Transverse colon (tissue), 4 donors: Measurements from ENCODE around the gene MT1X. TPM values are rescaled to one million over a fixed set of nuclear protein-coding genes. Genes with fewer than 3 reads are reported as not detected.

Source experiments
- DNase-seq: peaks from one replicate; pipeline ENCODE4 v3.0.0-alpha.2; 2019
- H3K27ac ChIP-seq, 4 donors: fragments of 200-600 bp; sonication (generic); 2 replicates each; pipeline ENCODE4 v1.5.1; 2016 to 2018; ENCODE audit warnings: inconsistent platforms in 4 of 4
- H3K27me3 ChIP-seq: fragments of 200-600 bp; sonication (generic); 2 replicates; pipeline ENCODE4 v1.5.1; 2017; ENCODE audit warnings: inconsistent platforms
- H3K36me3 ChIP-seq, 4 donors: fragments of 200-600 bp; sonication (generic); 2 replicates each; pipeline ENCODE4 v1.5.1; 2017 to 2019; ENCODE audit warnings: inconsistent platforms in 4 of 4
- H3K4me1 ChIP-seq, 4 donors: fragments of 200-600 bp; sonication (generic); 2 replicates each; pipeline ENCODE4 v1.5.1; 2017 to 2020; ENCODE audit warnings: inconsistent platforms in 4 of 4
- H3K4me3 ChIP-seq, 4 donors: fragments of 200-600 bp; sonication (generic); 1 replicate in 1 of 4; 2 replicates in 3 of 4; pipeline versions ENCODE4 v1.5.1 to v1.6.1; 2017 to 2019; ENCODE audit warnings: inconsistent platforms in 4 of 4
- H3K9me3 ChIP-seq, 2 donors: fragments of 200-600 bp; sonication (generic); 2 replicates each; pipeline ENCODE4 v1.5.1; 2017 to 2019; ENCODE audit warnings: inconsistent platforms in 2 of 2
- CTCF ChIP-seq, 5 experiments: fragments of 200-600 bp in 3 of 5; fragments of 450-650 bp in 2 of 5; sonication (generic) in 3 of 5; IDR thresholded peaks; 1 replicate in 2 of 5; 2 replicates in 3 of 5; pipeline ENCODE4 v1.5.1; 2016 to 2017; ENCODE audit warnings: antibody characterized with exemption in 5 of 5, inconsistent platforms in 3 of 5, mild to moderate bottlenecking in 2 of 5, moderate library complexity in 1 of 5
- EP300 ChIP-seq: sonication (generic); formaldehyde crosslinking; IDR thresholded peaks from one replicate; pipeline ENCODE4 v1.6.1; 2017; ENCODE audit warnings: antibody characterized with exemption, low read depth
- POLR2A ChIP-seq: fragments of 450-650 bp; IDR thresholded peaks from one replicate; pipeline ENCODE4 v1.6.1; 2016; ENCODE audit warnings: antibody characterized with exemption, mild to moderate bottlenecking, moderate library complexity
- POLR2AphosphoS5 ChIP-seq, 3 donors: sonication (generic); formaldehyde crosslinking; IDR thresholded peaks; one replicate each; pipeline ENCODE4 v1.6.1; 2016; ENCODE audit warnings: antibody characterized with exemption in 3 of 3
- WGBS, 2 donors: methylation state at CpG; one replicate each; pipeline ENCODE4 v1.1.5; 2018; ENCODE audit warnings: low coverage in 1 of 2; 5-methylcytosine and 5-hydroxymethylcytosine counted together
- in situ Hi-C, 4 donors: fragments of 200-750 bp; cut with MboI; loops; one replicate each; pipeline versions ENCODE4 v1.15.0 to v1.15.1; 2017; ENCODE audit warnings: low sequenced_read_pairs in 3 of 4, low pct_ligation_motif_present in 1 of 4, low pct_unique_long_range_greater_than_20kb in 1 of 4
- intact Hi-C: fragments of 100-400 bp; cut with DNase I; formaldehyde crosslinking; loops from one replicate; pipeline ENCODE4 v1.15.1; 2023; ENCODE audit warnings: low total_unique reads
- total RNA-seq, 4 donors: library from RNA; depleted of rRNA; stranded (reverse); fragments of >200 nt; gene quantifications; one replicate each; pipeline ENCODE4 v1.1.0, GENCODE V29; 2016

MT1X gene
- total RNA-seq, 4 donors from 2014 or later, result 40.4 to 784 (median 274) TPM

GRCh38 chr16:56649820-56650219, 32.5 kb upstream of the MT1X start:
- in situ Hi-C loops (no loop called here), intact Hi-C loops (no loop called here)
- H3K9me3 ChIP-seq, result no peaks in the 10 kb centered on the region
- peaks cover 0 to 10% (median 5%) of the 10 kb centered on the region in 4 donors for H3K4me1 ChIP-seq
- TF ChIP-seq EP300 (no peak), CTCF (IDR thresholded peaks at IDR 0.05) (no peak), POLR2AphosphoS5 (IDR thresholded peaks at IDR 0.05) (no peak), POLR2A (no peak)
- 45 to 59% methylated on average over 3 of the region's 3 CpGs for WGBS, 2 donors
- H3K27ac ChIP-seq, result no peak overlapping the region
- H3K4me3 ChIP-seq, result no peak overlapping the region
- H3K36me3 ChIP-seq, result no peaks in the 10 kb centered on the region
- H3K27me3 ChIP-seq, result peaks cover 35% of the 10 kb centered on the region
- DNase-seq, result no peak

GRCh38 chr16:56651586-56651985, 30.7 kb upstream of the MT1X start, which contains the start of gene MT1B:
Gene MT1B, plus strand, starts transcription at chr16:56651886. Its CDS starts 68 bp downstream, at chr16:56651954.
- in situ Hi-C loops, result no loop called here
- no peaks in the 10 kb centered on the region for H3K9me3 ChIP-seq
- H3K4me1 ChIP-seq, result peaks cover 0 to 10% (median 5%) of the 10 kb centered on the region in 4 donors
- no peak for DNase-seq
- intact Hi-C loops, result no loop called here
- H3K27ac ChIP-seq, result no peak within 1 kb of the TSS
- H3K4me3 ChIP-seq, result no peak within 1 kb of the TSS
- WGBS, 2 donors, result 80% methylated on average over 7 of the region's 7 CpGs; no CpG with 5 or more reads in 1 of the 2 donors
- no peaks in the 10 kb centered on the region for H3K36me3 ChIP-seq
- TF ChIP-seq CTCF (IDR thresholded peaks at IDR 0.05) (no peak), POLR2A (no peak), POLR2AphosphoS5 (IDR thresholded peaks at IDR 0.05) (no peak), EP300 (no peak)
- H3K27me3 ChIP-seq, result peaks cover 29% of the 10 kb centered on the region

GRCh38 chr16:56652600-56652999, 29.7 kb upstream of the MT1X start:
- WGBS, 2 donors, result 67% methylated on average over 1 of the region's 1 CpG; no CpG with 5 or more reads in 1 of the 2 donors
- intact Hi-C loops, result no loop called here
- H3K27me3 ChIP-seq, result peaks cover 19% of the 10 kb centered on the region
- no peaks in the 10 kb centered on the region for H3K9me3 ChIP-seq
- no peak overlapping the region for H3K4me3 ChIP-seq
- no peak for TF ChIP-seq POLR2A
- TF ChIP-seq CTCF (IDR thresholded peaks at IDR 0.05), result no peak
- no peak for TF ChIP-seq POLR2AphosphoS5 (IDR thresholded peaks at IDR 0.05)
- no peak for TF ChIP-seq EP300
- in situ Hi-C loops, result no loop called here
- H3K36me3 ChIP-seq, result no peaks in the 10 kb centered on the region
- H3K4me1 ChIP-seq, result peaks cover 0 to 9% (median 6%) of the 10 kb centered on the region in 4 donors
- H3K27ac ChIP-seq, result no peak overlapping the region
- no peak for DNase-seq

DNA sequence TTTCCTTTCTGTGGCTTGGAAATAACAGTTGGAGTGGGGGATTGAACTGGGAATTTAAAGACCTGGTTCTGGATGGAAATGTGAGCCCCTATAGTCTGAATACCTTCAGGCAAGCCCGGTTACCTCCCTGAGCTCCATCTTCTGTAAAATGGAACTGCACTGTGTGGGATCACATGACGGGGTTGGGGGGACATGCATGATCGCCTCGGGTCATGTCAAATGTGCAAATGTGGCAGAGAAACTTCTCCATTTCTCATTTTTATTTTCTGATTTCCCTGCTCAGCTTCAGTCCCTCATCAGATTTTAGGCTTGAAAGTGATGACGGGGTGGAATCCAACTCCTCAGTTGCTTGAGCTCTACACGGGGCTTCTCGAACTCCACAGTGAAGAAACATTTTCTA, 29.1 kb upstream of the MT1X start:
- Histone ChIP-seq H3K4me3 (no peak overlapping the region), H3K9me3 (no peaks in the 10 kb centered on the region), H3K36me3 (no peaks in the 10 kb centered on the region), H3K27ac (no peak overlapping the region), H3K4me1 (peaks cover 3 to 11% (median 6%) of the 10 kb centered on the region in 4 donors), H3K27me3 (peaks cover 13% of the 10 kb centered on the region)
- in situ Hi-C loops, result no loop called here
- no peak for DNase-seq
- TF ChIP-seq POLR2A, result no peak
- no peak for TF ChIP-seq POLR2AphosphoS5 (IDR thresholded peaks at IDR 0.05)
- TF ChIP-seq CTCF (IDR thresholded peaks at IDR 0.05), result no peak
- TF ChIP-seq EP300, result no peak
- intact Hi-C loops, result no loop called here
- 81 to 83% methylated on average over 4 to 7 of the region's 7 CpGs for WGBS, 2 donors
